Fibroblast of mammary gland (primary cell): Measurements from ENCODE around the gene RNF145.

Experiments used
- DNase-seq: peaks from one replicate; pipeline ENCODE4 v3.0.0-alpha.2; 2010; ENCODE audit warnings: low read depth
- H3K4me3 ChIP-seq: 2 replicates; pipeline ENCODE4 v1.5.1; 2011; ENCODE audit warnings: low read depth, mild to moderate bottlenecking, low read length, moderate library complexity; ENCODE audit not compliant: control insufficient read depth
- TF ChIP-seq, protein P1 (sequence below): conservative IDR thresholded peaks from 2 replicates; pipeline ENCODE4 v1.5.1; 2011; ENCODE audit warnings: low read depth, low read length, inconsistent platforms; ENCODE audit not compliant: control insufficient read depth, insufficient read depth

The RNF145 gene

DNA sequence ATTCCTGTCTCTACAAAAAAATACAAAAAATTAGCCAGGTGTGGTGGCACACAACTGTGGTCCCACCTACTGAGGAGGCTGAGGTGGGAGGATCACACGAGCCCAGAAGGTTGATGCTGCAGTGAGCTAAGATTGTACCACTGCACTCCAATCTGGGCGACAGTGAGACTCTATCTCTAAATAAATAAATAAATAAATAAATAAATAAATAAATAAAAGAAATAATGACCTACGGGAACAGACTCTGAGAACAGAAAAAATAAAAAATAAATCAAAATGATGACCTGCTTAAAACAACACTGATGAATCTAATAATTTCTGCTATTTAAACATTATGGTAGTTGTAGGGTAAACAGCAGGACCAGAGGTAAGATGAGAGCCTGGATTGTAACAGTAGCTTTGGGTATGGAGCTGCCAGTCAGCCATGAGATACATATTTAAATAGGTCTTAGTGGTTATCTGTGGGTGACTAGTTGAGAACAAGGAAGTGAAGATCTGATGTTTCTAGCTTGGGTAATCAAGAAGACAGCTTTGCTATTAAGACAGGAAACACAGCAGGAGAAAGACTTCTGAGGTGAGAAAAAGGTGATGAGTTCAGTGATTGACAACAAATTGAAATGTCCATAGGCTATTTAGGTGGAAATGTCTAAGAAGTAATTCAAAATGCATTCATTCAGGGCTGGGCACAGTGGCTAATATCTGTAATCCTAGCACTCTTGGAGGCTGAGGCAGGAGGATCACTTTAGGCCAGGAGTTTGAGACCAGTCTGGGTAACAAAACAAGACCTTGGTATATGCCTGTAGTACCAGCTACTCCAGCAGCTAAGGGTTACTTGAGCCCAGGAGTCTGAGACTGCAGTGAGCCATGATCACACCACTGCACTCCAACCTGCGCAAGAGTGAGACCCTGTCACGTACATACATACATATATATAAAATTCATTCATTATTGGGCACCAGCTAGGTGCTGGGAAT, 11.0 kb downstream of the RNF145 start:
- no peak overlapping the region for H3K4me3 ChIP-seq
- DNase-seq, result no peak
- TF ChIP-seq, protein P1, sequence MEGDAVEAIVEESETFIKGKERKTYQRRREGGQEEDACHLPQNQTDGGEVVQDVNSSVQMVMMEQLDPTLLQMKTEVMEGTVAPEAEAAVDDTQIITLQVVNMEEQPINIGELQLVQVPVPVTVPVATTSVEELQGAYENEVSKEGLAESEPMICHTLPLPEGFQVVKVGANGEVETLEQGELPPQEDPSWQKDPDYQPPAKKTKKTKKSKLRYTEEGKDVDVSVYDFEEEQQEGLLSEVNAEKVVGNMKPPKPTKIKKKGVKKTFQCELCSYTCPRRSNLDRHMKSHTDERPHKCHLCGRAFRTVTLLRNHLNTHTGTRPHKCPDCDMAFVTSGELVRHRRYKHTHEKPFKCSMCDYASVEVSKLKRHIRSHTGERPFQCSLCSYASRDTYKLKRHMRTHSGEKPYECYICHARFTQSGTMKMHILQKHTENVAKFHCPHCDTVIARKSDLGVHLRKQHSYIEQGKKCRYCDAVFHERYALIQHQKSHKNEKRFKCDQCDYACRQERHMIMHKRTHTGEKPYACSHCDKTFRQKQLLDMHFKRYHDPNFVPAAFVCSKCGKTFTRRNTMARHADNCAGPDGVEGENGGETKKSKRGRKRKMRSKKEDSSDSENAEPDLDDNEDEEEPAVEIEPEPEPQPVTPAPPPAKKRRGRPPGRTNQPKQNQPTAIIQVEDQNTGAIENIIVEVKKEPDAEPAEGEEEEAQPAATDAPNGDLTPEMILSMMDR, result no peak

DNA sequence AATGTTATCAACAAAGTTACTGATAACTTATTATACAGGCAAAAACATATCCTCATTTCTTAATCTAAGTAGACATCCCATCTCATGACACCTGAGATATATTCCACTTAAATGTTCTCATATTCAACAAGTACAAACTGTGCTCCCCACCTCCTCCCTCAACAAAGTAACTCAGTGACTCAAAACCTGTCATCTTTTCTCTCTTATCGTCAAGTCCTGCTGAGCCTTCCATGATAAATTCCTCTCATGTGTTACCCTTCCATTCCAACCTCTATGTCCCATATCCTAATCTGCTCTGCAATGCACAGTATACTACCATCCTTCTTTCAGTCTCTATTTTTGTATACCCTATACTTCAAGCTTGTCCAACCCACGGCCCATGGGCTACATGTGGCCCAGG, 13.6 kb downstream of the RNF145 start:
- H3K4me3 ChIP-seq, result no peak overlapping the region
- TF ChIP-seq, protein P1, result no peak
- no peak for DNase-seq

DNA sequence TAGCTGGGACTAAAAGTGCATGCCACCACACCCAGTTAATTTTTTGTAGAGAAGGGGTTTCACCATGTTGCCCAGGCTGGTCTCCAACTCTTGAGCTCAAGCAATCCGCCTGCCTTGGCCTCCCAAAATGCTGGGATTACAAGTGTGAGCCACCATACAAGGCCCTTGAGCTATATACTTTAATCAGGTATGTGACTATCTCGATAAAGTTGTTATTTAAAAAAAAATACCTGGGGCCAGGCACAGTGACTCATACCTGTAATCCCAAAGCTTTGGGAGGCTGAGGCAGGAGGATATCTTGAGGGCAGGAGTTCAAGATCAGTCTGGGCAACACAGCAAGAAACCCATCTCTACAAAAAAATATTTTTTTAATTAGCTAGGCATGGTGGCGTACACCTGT, 19.2 kb downstream of the RNF145 start:
- TF ChIP-seq, protein P1, result no peak
- H3K4me3 ChIP-seq, result no peak overlapping the region
- DNase-seq, result no peak

DNA sequence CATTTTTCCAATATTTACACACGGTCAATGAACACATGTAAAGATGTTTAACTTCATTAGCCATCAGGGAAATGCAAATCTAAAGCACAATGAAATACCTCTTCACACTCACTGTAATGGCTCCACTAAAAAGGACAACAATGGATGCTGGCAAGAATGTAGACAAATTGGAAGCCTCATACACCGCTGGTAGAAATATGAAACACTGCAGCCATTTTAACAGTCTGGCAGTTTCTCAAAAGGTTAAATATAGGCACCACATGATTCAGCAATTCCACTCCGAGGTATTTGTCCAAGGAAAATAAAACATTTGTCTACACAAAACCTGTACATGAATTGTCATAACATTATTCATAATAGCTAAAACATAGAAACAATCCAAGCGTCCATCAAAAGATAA, 20.0 kb downstream of the RNF145 start:
- TF ChIP-seq, protein P1, result no peak
- H3K4me3 ChIP-seq, result no peak overlapping the region
- no peak for DNase-seq

- TF ChIP-seq, protein P1, result no peak
- H3K4me3 ChIP-seq, result no peak overlapping the region
- no peak for DNase-seq
Measured at GRCh38 chr5:159187719-159188118, 21.6 kb downstream of the RNF145 start.

DNA sequence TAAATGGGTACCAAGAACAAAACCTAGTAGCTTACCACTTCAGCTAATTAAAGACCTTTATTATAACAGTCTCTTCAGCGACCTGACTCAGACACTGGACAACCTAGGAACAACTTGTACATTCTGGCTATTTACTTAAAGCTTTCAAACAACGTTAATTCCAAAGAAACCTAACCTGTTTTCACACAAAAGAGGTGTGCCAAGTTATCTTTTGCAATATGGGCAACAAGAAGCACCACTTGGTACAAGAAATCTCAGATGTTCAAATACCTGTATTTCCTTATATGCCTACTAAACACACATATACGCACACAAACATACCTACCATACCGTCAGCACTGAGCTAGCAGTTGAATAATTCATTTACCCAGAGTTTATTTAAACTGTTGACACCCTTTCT, 23.0 kb downstream of the RNF145 start:
- TF ChIP-seq, protein P1, result no peak
- no peak overlapping the region for H3K4me3 ChIP-seq
- DNase-seq, result no peak
